Stomach (tissue), 9 donors: Measurements from ENCODE around the gene PTPRJ. TPM values are rescaled to one million over a fixed set of nuclear protein-coding genes. Genes with fewer than 3 reads are reported as not detected.

Experiments used
- DNase-seq, 2 donors: peaks; one replicate each; pipeline versions ENCODE4 v3.0.0 to v3.0.0-alpha.2; 2013 to 2019
- H3K27ac ChIP-seq, 5 donors: fragments of 200-600 bp in 4 of 5; sonication (generic) in 4 of 5; one replicate each; pipeline ENCODE4 v1.5.1; 2013 to 2019; ENCODE audit warnings: mild to moderate bottlenecking in 1 of 5, moderate library complexity in 1 of 5
- H3K27me3 ChIP-seq, 3 donors: fragments of 200-600 bp; sonication (generic); one replicate each; pipeline ENCODE4 v1.5.1; 2017 to 2019; ENCODE audit warnings: mixed run types in 1 of 3
- H3K36me3 ChIP-seq, 4 donors: fragments of 200-600 bp; sonication (generic); 1 replicate in 3 of 4; 2 replicates in 1 of 4; pipeline ENCODE4 v1.5.1; 2016 to 2019
- H3K4me1 ChIP-seq, 4 donors: fragments of 200-600 bp; sonication (generic); one replicate each; pipeline ENCODE4 v1.5.1; 2016 to 2019
- H3K4me3 ChIP-seq, 4 donors: fragments of 200-600 bp; sonication (generic) in 3 of 4; one replicate each; pipeline ENCODE4 v1.5.1; 2016 to 2019; ENCODE audit warnings: mild to moderate bottlenecking in 1 of 4
- H3K9me3 ChIP-seq, 4 donors: fragments of 200-600 bp; sonication (generic); one replicate each; pipeline ENCODE4 v1.5.1; 2016 to 2019
- CTCF ChIP-seq, 7 experiments: fragments of 450-650 bp in 4 of 7; fragments of 200-600 bp in 3 of 7; sonication (generic) in 3 of 7; IDR thresholded peaks; one replicate each; pipeline ENCODE4 v1.5.1; 2016 to 2019; ENCODE audit warnings: antibody characterized with exemption in 7 of 7, control low read depth in 2 of 7, mild to moderate bottlenecking in 1 of 7
- EP300 ChIP-seq: sonication (generic); formaldehyde crosslinking; IDR thresholded peaks from one replicate; pipeline ENCODE4 v1.6.1; 2017; ENCODE audit warnings: antibody characterized with exemption
- POLR2A ChIP-seq, 4 donors: fragments of 450-650 bp; IDR thresholded peaks; one replicate each; pipeline ENCODE4 v1.6.1; 2016; ENCODE audit warnings: antibody characterized with exemption in 4 of 4, control low read depth in 2 of 4, mild to moderate bottlenecking in 1 of 4, moderate library complexity in 1 of 4
- POLR2AphosphoS5 ChIP-seq, 3 donors: sonication (generic); formaldehyde crosslinking; IDR thresholded peaks; one replicate each; pipeline ENCODE4 v1.6.1; 2016; ENCODE audit warnings: antibody characterized with exemption in 3 of 3
- WGBS, 5 donors: extraction: QIAGEN DNeasy Blood & Tissue Kit in 3 of 5; methylation state at CpG; one replicate each; pipeline versions ENCODE4 v1.1.5 to v1.1.7; 2013 to 2018; 5-methylcytosine and 5-hydroxymethylcytosine counted together
- intact Hi-C: fragments of 100-400 bp; cut with DNase I; formaldehyde crosslinking; loops from one replicate; pipeline ENCODE4 v1.15.1; 2023; ENCODE audit warnings: low total_unique reads
- polyA plus RNA-seq, 3 donors: library from polyadenylated mRNA; stranded (reverse); fragments of 200-250 nt; gene quantifications; one replicate each; pipeline ENCODE4 v1.2.3, GENCODE V29; 2013
- total RNA-seq, 5 donors: library from RNA; depleted of rRNA; stranded (reverse); fragments of >200 nt; gene quantifications; one replicate each; pipeline versions ENCODE4 v1.1.0 to v1.2.3, GENCODE V29; 2014 to 2016
- donor health status: healthy with polysubstance abuse.
- donor health status: Bipolar disorder and iron deficiency.
- donor health status: healthy.

The PTPRJ gene
- total and polyA plus RNA-seq, 8 donors: 2.6 to 351 (median 20.7) TPM

GRCh38 chr11:48050304-48050703 is 69.9 kb downstream of the PTPRJ start:
- DNase-seq: no peak
- peaks cover 38 to 92% (median 58%) of the 10 kb centered on the region in 4 donors for H3K4me1 ChIP-seq
- H3K4me3 ChIP-seq: no peak overlapping the region
- H3K27me3 ChIP-seq: no peaks in the 10 kb centered on the region
- H3K36me3 ChIP-seq: no peaks in the 10 kb centered on the region
- intact Hi-C loops: no loop called here
- H3K27ac ChIP-seq: peak overlapping the region in 3 of 5 donors; percentile 32 to 73 (median 57)
- no peak for TF ChIP-seq EP300
- TF ChIP-seq POLR2AphosphoS5 (IDR thresholded peaks at IDR 0.05): no peak
- TF ChIP-seq POLR2A (IDR thresholded peaks at IDR 0.05): no peak
- no peak for TF ChIP-seq CTCF (IDR thresholded peaks at IDR 0.05)
- no peaks in the 10 kb centered on the region for H3K9me3 ChIP-seq
- 33 to 65% (median 46%) methylated on average over 3 of the region's 3 CpGs for WGBS, 5 donors

GRCh38 chr11:48051217-48051830 is 71.0 kb downstream of the PTPRJ start:
- WGBS, 5 donors: 79 to 88% (median 85%) methylated on average over 7 of the region's 7 CpGs
- TF ChIP-seq POLR2A (IDR thresholded peaks at IDR 0.05) (no peak), POLR2AphosphoS5 (IDR thresholded peaks at IDR 0.05) (no peak), EP300 (no peak), CTCF (IDR thresholded peaks at IDR 0.05) (no peak)

GRCh38 chr11:48052183-48053044 is 72.1 kb downstream of the PTPRJ start:
- Histone ChIP-seq H3K36me3 (no peaks in the 10 kb centered on the region), H3K9me3 (no peaks in the 10 kb centered on the region), H3K27ac (peak overlapping the region; percentile 35 to 73 (median 69)), H3K4me1 (peaks cover 54 to 94% (median 79%) of the 10 kb centered on the region in 4 donors), H3K4me3 (no peak overlapping the region), H3K27me3 (no peaks in the 10 kb centered on the region)
- intact Hi-C loops: no loop called here
- WGBS, 5 donors: 53 to 63% (median 56%) methylated on average over 9 of the region's 9 CpGs
- peak; percentile 86 to 90 for DNase-seq
- TF ChIP-seq EP300 (no peak), POLR2A (IDR thresholded peaks at IDR 0.05) (no peak), POLR2AphosphoS5 (IDR thresholded peaks at IDR 0.05) (peak in 1 of 3 donors; percentile 73)

More at GRCh38 chr11:48051217-48051830, 71.0 kb downstream of the PTPRJ start:
- Histone ChIP-seq H3K4me3 (no peak overlapping the region), H3K9me3 (no peaks in the 10 kb centered on the region), H3K36me3 (no peaks in the 10 kb centered on the region), H3K4me1 (peaks cover 44 to 92% (median 68%) of the 10 kb centered on the region in 4 donors), H3K27ac (peak overlapping the region in 3 of 5 donors; percentile 13 to 73 (median 66)), H3K27me3 (no peaks in the 10 kb centered on the region)
- intact Hi-C loops: no loop called here
- no peak for DNase-seq

GRCh38 chr11:48054994-48055291 is 74.6 kb downstream of the PTPRJ start:
- H3K27ac ChIP-seq: peak overlapping the region; percentile 82 to 90 (median 87)
- H3K4me3 ChIP-seq: peak overlapping the region in 1 of 4 donors; percentile 3
- TF ChIP-seq CTCF (IDR thresholded peaks at IDR 0.05): no peak
- TF ChIP-seq EP300: no peak
- no peak for TF ChIP-seq POLR2A (IDR thresholded peaks at IDR 0.05)
- no peak for TF ChIP-seq POLR2AphosphoS5 (IDR thresholded peaks at IDR 0.05)
- WGBS, 5 donors: 94 to 100% (median 96%) methylated on average over 1 of the region's 1 CpG
- H3K27me3 ChIP-seq: no peaks in the 10 kb centered on the region
- peaks cover 52 to 93% (median 71%) of the 10 kb centered on the region in 4 donors for H3K4me1 ChIP-seq
- intact Hi-C loops: no loop called here
- H3K36me3 ChIP-seq: no peaks in the 10 kb centered on the region
- no peak for DNase-seq
- H3K9me3 ChIP-seq: no peaks in the 10 kb centered on the region
